ENCODE results near the gene UQCRFS1.
"Not testable (repeated sequence)": the region's sequence is repeated elsewhere in the genome, so short reads cannot be mapped to it uniquely, and the experiment has no call there.

Gene UQCRFS1

GRCh38 chr19:29255912-29256311, 43.0 kb upstream of the UQCRFS1 start:
- H3K4me3 ChIP-seq (replicated peaks; ENCODE audit: low read depth, low read length), result no peak overlapping the region
- no peak for TF ChIP-seq CTCF (IDR thresholded peaks at IDR 0.05; ENCODE audit: low read length, missing control alignments)
- DNase-seq (ENCODE audit: low read depth), result no peak

DNA sequence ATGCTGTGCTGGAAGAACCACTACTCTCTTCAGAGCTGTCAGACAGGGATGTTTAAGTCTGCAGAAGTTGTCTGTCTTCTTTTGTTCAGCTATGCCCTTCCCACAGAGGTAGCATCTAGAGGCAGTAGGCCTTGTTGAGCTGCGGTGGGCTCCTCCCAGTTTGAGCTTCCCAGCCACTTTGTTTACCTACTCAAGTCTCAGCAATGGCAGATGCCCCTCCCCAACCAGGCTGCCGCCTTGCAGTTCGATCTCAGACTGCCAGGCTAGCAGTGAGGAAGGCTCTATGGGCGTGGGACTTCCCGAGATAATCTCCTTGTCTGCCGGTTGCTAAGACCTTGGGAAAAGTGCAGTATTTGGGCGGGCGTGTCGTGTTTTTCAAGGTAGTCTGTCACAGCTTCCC, 42.1 kb upstream of the UQCRFS1 start:
- DNase-seq (ENCODE audit: low read depth), result no peak
- no peak overlapping the region for H3K4me3 ChIP-seq (replicated peaks; ENCODE audit: low read depth, low read length)
- TF ChIP-seq CTCF (IDR thresholded peaks at IDR 0.05; ENCODE audit: low read length, missing control alignments), result no peak

DNA sequence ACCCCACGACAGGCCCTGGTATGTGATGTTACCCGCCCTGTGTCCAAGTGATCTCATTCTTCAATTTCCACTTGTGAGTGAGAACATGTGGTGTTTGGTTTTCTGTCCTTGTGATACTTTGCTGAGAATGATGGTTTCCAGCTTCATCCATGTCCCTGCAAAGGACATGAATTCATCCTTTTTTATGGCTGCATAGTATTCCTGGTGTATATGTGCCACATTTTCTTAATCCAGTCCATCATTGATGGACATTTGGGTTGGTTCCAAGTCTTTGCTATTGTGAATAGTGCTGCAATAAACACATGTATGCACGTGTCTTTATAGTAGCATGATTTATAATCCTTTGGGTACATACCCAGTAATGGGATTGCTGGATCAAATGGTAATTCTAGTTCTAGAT, 36.8 kb upstream of the UQCRFS1 start:
- not testable (repeated sequence) for H3K4me3 ChIP-seq (replicated peaks; ENCODE audit: low read depth, low read length); DNase-seq (ENCODE audit: low read depth)

GRCh38 chr19:29248332-29248844, 35.4 kb upstream of the UQCRFS1 start:
- no peak overlapping the region for H3K4me3 ChIP-seq (replicated peaks; ENCODE audit: low read depth, low read length)
- TF ChIP-seq CTCF (IDR thresholded peaks at IDR 0.05; ENCODE audit: low read length, missing control alignments), result no peak
- DNase-seq (ENCODE audit: low read depth), result no peak

DNA sequence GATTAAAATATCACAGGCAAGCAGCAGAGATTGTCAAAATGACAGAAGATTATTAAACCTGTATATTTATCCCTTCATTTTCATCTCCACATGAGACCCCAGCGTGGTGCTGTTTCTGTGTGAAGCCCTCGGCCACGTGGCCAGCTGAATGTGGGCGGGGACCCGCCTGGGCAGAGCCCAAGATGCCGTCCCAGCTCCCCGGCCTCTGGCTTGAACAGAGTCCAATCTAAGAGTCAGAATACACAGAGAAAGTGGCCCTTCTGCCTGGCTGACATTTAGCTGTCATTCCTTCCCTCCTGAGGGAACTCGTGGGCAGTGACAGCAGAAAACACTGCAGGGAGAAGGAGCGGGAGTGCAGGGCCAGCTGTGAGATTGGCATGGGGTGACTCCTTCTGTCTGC, 34.9 kb upstream of the UQCRFS1 start:
- no peak for DNase-seq (ENCODE audit: low read depth)
- no peak overlapping the region for H3K4me3 ChIP-seq (replicated peaks; ENCODE audit: low read depth, low read length)

DNA sequence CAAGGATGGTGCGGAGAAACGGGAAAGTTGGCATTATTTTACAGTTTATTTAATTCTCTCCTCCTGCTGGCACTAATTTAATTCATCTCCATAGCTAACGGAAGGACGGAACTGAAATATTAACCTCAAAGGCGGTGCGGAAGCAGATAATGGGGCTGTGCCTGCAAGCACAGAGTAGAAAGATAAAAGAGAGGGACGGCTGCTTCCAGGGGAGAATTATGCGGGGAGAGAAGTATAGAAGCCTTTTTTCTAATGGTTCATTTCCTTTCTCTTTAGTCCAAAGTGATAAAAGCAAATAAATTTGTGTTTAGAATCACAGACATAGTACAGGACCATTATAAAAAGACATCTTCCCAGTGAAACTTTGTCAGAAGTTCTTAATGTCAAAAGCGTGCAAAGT, 34.5 kb upstream of the UQCRFS1 start:
- TF ChIP-seq CTCF (IDR thresholded peaks at IDR 0.05; ENCODE audit: low read length, missing control alignments), result no peak
- H3K4me3 ChIP-seq (replicated peaks; ENCODE audit: low read depth, low read length), result no peak overlapping the region
- no peak for DNase-seq (ENCODE audit: low read depth)

More for the DNA sequence above, 34.9 kb upstream of the UQCRFS1 start:
- no peak for TF ChIP-seq CTCF (IDR thresholded peaks at IDR 0.05; ENCODE audit: low read length, missing control alignments)

GRCh38 chr19:29247051-29247450, 34.1 kb upstream of the UQCRFS1 start:
- no peak for TF ChIP-seq CTCF (IDR thresholded peaks at IDR 0.05; ENCODE audit: low read length, missing control alignments)
- DNase-seq (ENCODE audit: low read depth), result no peak

More at GRCh38 chr19:29247051-29247450, 34.1 kb upstream of the UQCRFS1 start:
- H3K4me3 ChIP-seq (replicated peaks; ENCODE audit: low read depth, low read length), result no peak overlapping the region

Measured in fibroblast of pulmonary artery (primary cell).